Prostate gland (tissue), 2 donors: ENCODE measurements around the gene OVCA2. TPM values are rescaled to one million over a fixed set of nuclear protein-coding genes. Genes with fewer than 3 reads are reported as not detected.

Source experiments
- DNase-seq: peaks from one replicate; pipeline ENCODE4 v3.0.0-alpha.2; 2019; ENCODE audit warnings: low spot score
- H3K27ac ChIP-seq, 2 donors: fragments of 200-600 bp; sonication (generic); 2 replicates each; pipeline ENCODE4 v1.5.1; 2017 to 2019
- H3K27me3 ChIP-seq: fragments of 200-600 bp; sonication (generic); replicated peaks from 2 replicates; pipeline ENCODE4 v1.5.1; 2019; ENCODE audit not compliant: insufficient read depth
- H3K36me3 ChIP-seq, 2 donors: fragments of 200-600 bp; sonication (generic); 1 replicate in 1 of 2; 2 replicates in 1 of 2; pipeline versions ENCODE4 v1.5.1 to v1.8.1; 2017 to 2019
- H3K4me1 ChIP-seq: fragments of 200-600 bp; sonication (generic); replicated peaks from 2 replicates; pipeline ENCODE4 v1.5.1; 2019
- H3K4me3 ChIP-seq, 2 donors: fragments of 200-600 bp; sonication (generic); 2 replicates each; pipeline ENCODE4 v1.5.1; 2017 to 2019
- H3K9me3 ChIP-seq: fragments of 200-600 bp; sonication (generic); 2 replicates; pipeline ENCODE4 v1.5.1; 2017
- POLR2A ChIP-seq: fragments of 450-650 bp; IDR thresholded peaks from one replicate; pipeline ENCODE4 v1.6.1; 2016; ENCODE audit warnings: antibody characterized with exemption, mild to moderate bottlenecking
- POLR2AphosphoS5 ChIP-seq: sonication (generic); formaldehyde crosslinking; IDR thresholded peaks from one replicate; pipeline ENCODE4 v1.6.1; 2017; ENCODE audit warnings: antibody characterized with exemption
- WGBS: methylation state at CpG from one replicate; pipeline ENCODE4 v1.1.5; 2018; 5-methylcytosine and 5-hydroxymethylcytosine counted together
- intact Hi-C: fragments of 100-400 bp; cut with DNase I; formaldehyde crosslinking; loops from one replicate; pipeline ENCODE4 v1.14.2; 2022
- total RNA-seq, 2 donors: library from RNA; depleted of rRNA; stranded (reverse); fragments of >200 nt; gene quantifications; one replicate each; pipeline ENCODE4 v1.1.0, GENCODE V29; 2016
- TF ChIP-seq, protein P1 (sequence below), 4 experiments: fragments of 200-600 bp in 2 of 4; fragments of 450-650 bp in 2 of 4; sonication (generic) in 2 of 4; IDR thresholded peaks; 1 replicate in 3 of 4; 2 replicates in 1 of 4; pipeline ENCODE4 v1.5.1; 2016 to 2019; ENCODE audit warnings: antibody characterized with exemption in 4 of 4, mild to moderate bottlenecking in 2 of 4, moderate library complexity in 2 of 4

OVCA2 gene
- total RNA-seq, 2 donors from 2014 or later = 52.2 to 57.5 TPM

DNA sequence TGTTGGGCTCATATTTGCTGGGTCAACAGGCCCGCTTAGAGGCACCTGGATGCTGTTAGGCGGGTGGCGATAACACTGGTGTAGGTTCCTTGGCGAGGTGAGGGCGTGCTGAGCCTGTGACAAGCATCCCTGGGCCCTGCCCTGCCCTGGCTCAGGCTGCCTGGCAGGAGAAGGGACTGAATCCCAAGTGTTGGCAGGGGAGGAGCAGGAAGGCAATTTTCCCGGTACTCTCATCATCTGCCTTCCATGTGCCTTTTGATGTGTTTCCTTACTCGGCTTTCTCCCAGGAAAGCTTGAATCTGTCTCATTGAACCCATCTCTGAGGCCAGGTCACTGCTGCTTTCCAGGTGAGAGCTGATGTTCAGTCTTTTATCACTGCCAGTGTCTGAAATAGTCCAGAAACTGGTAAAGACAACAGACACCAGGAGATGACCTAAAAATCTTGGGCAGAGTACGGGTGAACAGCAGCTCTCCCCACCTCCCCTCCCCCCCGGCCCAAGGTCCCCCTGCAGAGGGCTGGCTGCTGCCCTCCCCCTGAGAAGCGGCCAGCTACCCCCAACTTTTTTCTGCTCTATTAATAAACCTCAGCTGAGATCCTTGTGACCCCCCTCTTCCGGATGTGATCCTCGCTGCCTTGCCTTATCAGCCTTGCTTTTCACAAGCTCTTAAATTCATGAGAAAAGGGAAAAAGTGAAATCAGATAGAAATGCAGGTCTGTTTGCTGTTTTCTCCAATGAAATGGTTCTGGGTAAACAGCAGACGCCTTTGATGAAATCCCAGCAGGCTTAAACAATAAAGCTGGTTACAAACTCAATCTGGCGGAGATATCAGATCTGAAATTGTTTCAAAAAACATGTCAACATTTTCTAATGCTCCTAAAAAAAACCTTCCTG is 45.7 kb upstream of the OVCA2 start:
- Histone ChIP-seq H3K4me1 (peaks cover 37% of the 10 kb centered on the region), H3K27me3 (no peaks in the 10 kb centered on the region), H3K9me3 (no peaks in the 10 kb centered on the region), H3K36me3 (no peaks in the 10 kb centered on the region), H3K4me3 (no peak overlapping the region), H3K27ac (peak overlapping the region; percentile 84 to 87)
- DNase-seq = no peak
- TF ChIP-seq POLR2AphosphoS5 = peak; percentile 27
- TF ChIP-seq POLR2A = no peak
- TF ChIP-seq, protein P1, sequence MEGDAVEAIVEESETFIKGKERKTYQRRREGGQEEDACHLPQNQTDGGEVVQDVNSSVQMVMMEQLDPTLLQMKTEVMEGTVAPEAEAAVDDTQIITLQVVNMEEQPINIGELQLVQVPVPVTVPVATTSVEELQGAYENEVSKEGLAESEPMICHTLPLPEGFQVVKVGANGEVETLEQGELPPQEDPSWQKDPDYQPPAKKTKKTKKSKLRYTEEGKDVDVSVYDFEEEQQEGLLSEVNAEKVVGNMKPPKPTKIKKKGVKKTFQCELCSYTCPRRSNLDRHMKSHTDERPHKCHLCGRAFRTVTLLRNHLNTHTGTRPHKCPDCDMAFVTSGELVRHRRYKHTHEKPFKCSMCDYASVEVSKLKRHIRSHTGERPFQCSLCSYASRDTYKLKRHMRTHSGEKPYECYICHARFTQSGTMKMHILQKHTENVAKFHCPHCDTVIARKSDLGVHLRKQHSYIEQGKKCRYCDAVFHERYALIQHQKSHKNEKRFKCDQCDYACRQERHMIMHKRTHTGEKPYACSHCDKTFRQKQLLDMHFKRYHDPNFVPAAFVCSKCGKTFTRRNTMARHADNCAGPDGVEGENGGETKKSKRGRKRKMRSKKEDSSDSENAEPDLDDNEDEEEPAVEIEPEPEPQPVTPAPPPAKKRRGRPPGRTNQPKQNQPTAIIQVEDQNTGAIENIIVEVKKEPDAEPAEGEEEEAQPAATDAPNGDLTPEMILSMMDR (IDR thresholded peaks at IDR 0.05) = no peak
- intact Hi-C loops = loop anchor here (5.0 kb wide), 1 partner anchor 59 kb away; no protein-coding TSS in a partner anchor
- 34% methylated on average over 14 of the region's 14 CpGs for WGBS

DNA sequence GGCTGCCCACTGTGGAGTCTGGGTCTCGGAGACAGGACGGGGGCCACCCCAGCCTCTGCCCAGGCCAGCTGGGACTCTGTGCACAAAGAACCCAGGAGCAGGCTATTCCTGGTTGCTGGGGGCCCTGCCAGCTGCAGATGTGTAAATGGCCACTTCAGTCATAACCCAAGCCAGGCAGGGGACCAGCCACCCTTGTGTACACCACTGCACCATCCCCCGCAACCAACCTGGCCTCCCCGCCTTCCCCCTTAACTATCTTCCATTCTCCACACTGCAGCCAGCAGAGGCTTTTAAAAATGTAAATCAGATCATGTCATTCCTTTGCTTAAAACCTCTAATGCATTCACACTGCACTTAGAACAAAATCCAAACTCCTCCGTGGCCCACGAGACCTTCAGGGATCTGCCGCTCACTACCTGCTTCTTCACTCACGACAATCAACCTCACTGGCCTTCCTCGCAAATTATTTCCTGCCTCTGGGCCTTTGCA is 45.0 kb upstream of the OVCA2 start:
- Histone ChIP-seq H3K4me1 (peaks cover 37% of the 10 kb centered on the region), H3K9me3 (no peaks in the 10 kb centered on the region), H3K36me3 (no peaks in the 10 kb centered on the region), H3K4me3 (no peak overlapping the region), H3K27me3 (no peaks in the 10 kb centered on the region), H3K27ac (peak overlapping the region; percentile 84 to 87)
- WGBS = 60% methylated on average over 9 of the region's 9 CpGs
- DNase-seq = no peak
- intact Hi-C loops = loop anchor here (5.0 kb wide), 1 partner anchor 60 kb away; no protein-coding TSS in a partner anchor
- TF ChIP-seq, protein P1 (IDR thresholded peaks at IDR 0.05) = no peak
- TF ChIP-seq POLR2AphosphoS5 (no peak), POLR2A (no peak)

DNA sequence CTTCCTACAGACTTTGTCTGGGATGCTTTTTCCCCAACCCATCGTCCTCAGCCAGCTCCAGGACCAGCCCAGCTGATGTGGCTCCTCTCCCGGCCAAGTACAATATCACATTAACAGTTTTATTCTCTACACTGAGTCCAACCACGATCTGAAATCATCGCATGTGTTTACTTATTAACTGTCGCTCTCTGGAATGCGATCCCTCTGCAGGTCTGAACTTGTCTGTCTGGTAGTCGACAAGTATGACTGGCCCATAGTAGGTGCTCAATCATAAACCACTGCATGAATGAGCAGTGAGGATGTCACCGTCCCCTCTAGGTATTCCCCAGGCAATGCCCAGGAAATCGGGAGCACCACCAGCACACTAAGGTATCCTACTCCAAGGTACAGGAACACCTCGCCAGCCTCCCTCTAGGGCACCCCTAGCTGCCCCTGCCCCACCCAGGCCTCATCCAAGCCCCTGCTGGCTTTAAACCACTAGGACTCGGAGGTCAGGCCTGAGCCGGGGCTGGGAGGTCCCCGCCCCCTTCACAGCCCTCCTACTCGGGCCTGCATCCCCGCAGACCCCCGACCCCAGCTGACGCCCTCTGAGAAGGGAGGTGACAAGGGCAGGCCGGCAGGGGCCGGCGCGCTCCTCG is 44.4 kb upstream of the OVCA2 start:
- DNase-seq = peak; percentile 76
- H3K9me3 ChIP-seq = no peaks in the 10 kb centered on the region
- H3K27ac ChIP-seq = peak overlapping the region; percentile 84 to 87
- no peaks in the 10 kb centered on the region for H3K27me3 ChIP-seq
- intact Hi-C loops = loop anchor here (5.0 kb wide), 1 partner anchor 60 kb away; no protein-coding TSS in a partner anchor
- TF ChIP-seq, protein P1 (IDR thresholded peaks at IDR 0.05) = peak in 1 of 4 experiments; percentile 5
- TF ChIP-seq POLR2AphosphoS5 = peak; percentile 80
- no peak for TF ChIP-seq POLR2A
- 23% methylated on average over 21 of the region's 22 CpGs for WGBS
- peaks cover 37% of the 10 kb centered on the region for H3K4me1 ChIP-seq
- peak overlapping the region; percentile 18 to 40 for H3K4me3 ChIP-seq
- no peaks in the 10 kb centered on the region for H3K36me3 ChIP-seq

DNA sequence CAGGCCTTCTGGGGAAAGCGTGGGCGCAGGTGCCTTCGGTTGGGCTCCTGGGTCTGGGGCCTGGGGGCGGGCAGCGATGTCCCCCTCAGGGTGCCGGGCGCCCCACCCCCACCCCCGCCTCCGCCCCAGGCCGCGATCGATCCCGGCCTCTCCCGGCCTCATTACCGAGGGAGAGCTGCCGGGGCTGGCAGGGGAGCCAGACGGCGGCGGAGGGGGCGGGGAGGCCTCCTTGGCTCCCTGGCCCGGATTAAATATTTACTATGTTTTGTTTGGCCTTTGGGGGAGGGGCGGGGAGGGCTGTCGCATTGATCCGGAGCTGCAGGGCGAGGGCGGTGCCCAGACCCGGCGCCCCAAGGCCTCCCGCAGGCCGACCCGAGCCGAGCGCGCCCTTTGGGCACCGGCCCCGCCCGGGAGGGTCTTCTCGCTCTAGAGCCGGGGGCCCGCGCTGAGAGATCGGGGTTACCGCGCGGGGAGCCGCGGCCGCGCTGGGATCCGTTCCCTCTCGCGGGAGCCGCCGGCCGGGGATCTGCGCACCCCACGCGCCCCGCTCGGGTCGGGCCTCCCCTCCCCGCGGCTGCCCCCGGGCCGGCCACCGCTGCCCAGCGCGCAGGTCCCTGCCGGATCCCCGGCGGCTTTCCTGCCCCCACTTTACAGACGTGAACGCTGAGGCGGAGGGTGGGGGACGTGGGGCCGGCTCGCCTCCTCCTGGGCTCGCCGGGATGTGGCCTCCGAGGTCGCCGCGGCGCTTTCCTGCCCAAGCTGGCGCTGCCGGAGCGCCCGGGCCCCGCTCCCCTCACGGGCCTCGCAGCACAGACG is 43.7 kb upstream of the OVCA2 start:
- intact Hi-C loops = loop anchor here (5.0 kb wide), 1 partner anchor 61 kb away; no protein-coding TSS in a partner anchor
- 6% methylated on average over 52 of the region's 92 CpGs for WGBS
- Histone ChIP-seq H3K9me3 (no peaks in the 10 kb centered on the region), H3K27me3 (no peaks in the 10 kb centered on the region), H3K4me3 (peak overlapping the region; percentile 18 to 40), H3K36me3 (no peaks in the 10 kb centered on the region), H3K27ac (peak overlapping the region; percentile 84 to 87), H3K4me1 (peaks cover 37% of the 10 kb centered on the region)
- peak; percentile 77 for DNase-seq
- TF ChIP-seq POLR2A = no peak
- TF ChIP-seq, protein P1 (IDR thresholded peaks at IDR 0.05) = no peak
- TF ChIP-seq POLR2AphosphoS5 = no peak
